ENCODE measurements around the gene IPCEF1. TPM values are rescaled to one million over a fixed set of nuclear protein-coding genes. Genes with fewer than 3 reads are reported as not detected.

Gene IPCEF1
- polyA plus RNA-seq, 1 donor (not counting 4 experiments of a cell fraction or from before 2014, with no cell fraction given) = 0.21 TPM

DNA sequence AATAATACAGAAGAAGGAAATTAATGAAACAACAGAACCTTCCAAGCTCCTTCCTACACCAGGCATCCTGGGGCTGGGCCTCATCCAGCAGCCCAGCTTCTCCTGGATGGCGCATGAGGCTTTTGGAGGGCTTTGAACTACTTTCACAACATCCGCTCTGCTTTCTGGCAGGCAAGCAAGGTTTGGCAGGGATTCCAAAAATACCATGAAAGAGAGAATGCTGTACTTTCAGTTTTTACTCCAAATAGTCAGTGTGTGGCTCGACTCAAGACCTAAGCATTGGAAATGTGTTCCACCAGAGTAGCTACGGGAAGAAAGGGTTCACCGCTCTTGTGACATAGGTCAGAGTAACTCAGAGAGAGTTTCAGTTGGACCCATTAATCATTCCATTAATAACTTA lies 192.2 kb downstream of the IPCEF1 start:
- FAIRE-seq (no peak), DNase-seq (ENCODE audit: low read depth, low spot score) (no peak)
- H3K4me2 ChIP-seq (ENCODE audit: control insufficient read depth, extremely low read depth, insufficient read depth, low read depth, low read length) = no peak overlapping the region
- H3K9me1 ChIP-seq (ENCODE audit: control insufficient read depth, extremely low read depth, insufficient read depth, low read length) = no peaks in the 10 kb centered on the region
- dilution Hi-C loops (cut with MboI; ENCODE audit: extremely low pct_ligation_motif_present, low sequenced_read_pairs) = loop anchor here (25.0 kb wide), 2 partner anchors 173 to 298 kb away; no protein-coding TSS in a partner anchor
- no peaks in the 10 kb centered on the region for H3K4me1 ChIP-seq (ENCODE audit: control insufficient read depth, extremely low read depth, insufficient read depth, low read length)
- TF ChIP-seq, protein P1, sequence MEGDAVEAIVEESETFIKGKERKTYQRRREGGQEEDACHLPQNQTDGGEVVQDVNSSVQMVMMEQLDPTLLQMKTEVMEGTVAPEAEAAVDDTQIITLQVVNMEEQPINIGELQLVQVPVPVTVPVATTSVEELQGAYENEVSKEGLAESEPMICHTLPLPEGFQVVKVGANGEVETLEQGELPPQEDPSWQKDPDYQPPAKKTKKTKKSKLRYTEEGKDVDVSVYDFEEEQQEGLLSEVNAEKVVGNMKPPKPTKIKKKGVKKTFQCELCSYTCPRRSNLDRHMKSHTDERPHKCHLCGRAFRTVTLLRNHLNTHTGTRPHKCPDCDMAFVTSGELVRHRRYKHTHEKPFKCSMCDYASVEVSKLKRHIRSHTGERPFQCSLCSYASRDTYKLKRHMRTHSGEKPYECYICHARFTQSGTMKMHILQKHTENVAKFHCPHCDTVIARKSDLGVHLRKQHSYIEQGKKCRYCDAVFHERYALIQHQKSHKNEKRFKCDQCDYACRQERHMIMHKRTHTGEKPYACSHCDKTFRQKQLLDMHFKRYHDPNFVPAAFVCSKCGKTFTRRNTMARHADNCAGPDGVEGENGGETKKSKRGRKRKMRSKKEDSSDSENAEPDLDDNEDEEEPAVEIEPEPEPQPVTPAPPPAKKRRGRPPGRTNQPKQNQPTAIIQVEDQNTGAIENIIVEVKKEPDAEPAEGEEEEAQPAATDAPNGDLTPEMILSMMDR (optimal IDR thresholded peaks at IDR 0.05 in 1 of 3, IDR thresholded peaks at IDR 0.05 in 1 of 3, conservative IDR thresholded peaks at IDR 0.05 in 1 of 3; ENCODE audit: extremely low read depth in 1 of 3, insufficient read depth in 2 of 3, low read length in 3 of 3) = no peak
- no peak for TF ChIP-seq EZH2 (IDR thresholded peaks at IDR 0.05; ENCODE audit: low read length)
- no peak overlapping the region for H3K27ac ChIP-seq (ENCODE audit: control insufficient read depth, insufficient read depth, low read length)
- no peak overlapping the region for H3K4me3 ChIP-seq (ENCODE audit: control insufficient read depth in 2 of 3, extremely low read depth in 1 of 3, insufficient read depth in 2 of 3, low read depth in 1 of 3, low read length in 3 of 3)
- no peaks in the 10 kb centered on the region for H4K20me1 ChIP-seq (ENCODE audit: control insufficient read depth, extremely low read depth, insufficient read depth, low read length)
- H3K9me3 ChIP-seq (ENCODE audit: control insufficient read depth, low read depth, low read length) = no peaks in the 10 kb centered on the region
- no peaks in the 10 kb centered on the region for H3K36me3 ChIP-seq (ENCODE audit: control insufficient read depth in 2 of 2, extremely low read depth in 1 of 2, insufficient read depth in 2 of 2, low read length in 2 of 2)
- H2AFZ ChIP-seq (ENCODE audit: control insufficient read depth, low read length) = no peak overlapping the region
- no peaks in the 10 kb centered on the region for H3K79me2 ChIP-seq (ENCODE audit: control insufficient read depth, insufficient read depth, low read length)
- H3K27me3 ChIP-seq (ENCODE audit: control insufficient read depth, extremely low read depth, insufficient read depth, low read length) = no peaks in the 10 kb centered on the region
- H3K9ac ChIP-seq (ENCODE audit: control insufficient read depth, extremely low read depth, insufficient read depth, low read length) = no peak overlapping the region

GRCh38 chr6:154161689-154162088 lies 194.9 kb downstream of the IPCEF1 start:
- no peak overlapping the region for H3K4me2 ChIP-seq (ENCODE audit: control insufficient read depth, extremely low read depth, insufficient read depth, low read depth, low read length)
- H3K4me3 ChIP-seq (ENCODE audit: control insufficient read depth in 2 of 3, extremely low read depth in 1 of 3, insufficient read depth in 2 of 3, low read depth in 1 of 3, low read length in 3 of 3) = no peak overlapping the region
- H3K9me1 ChIP-seq (ENCODE audit: control insufficient read depth, extremely low read depth, insufficient read depth, low read length) = no peaks in the 10 kb centered on the region
- no peaks in the 10 kb centered on the region for H3K9me3 ChIP-seq (ENCODE audit: control insufficient read depth, low read depth, low read length)
- H3K36me3 ChIP-seq (ENCODE audit: control insufficient read depth in 2 of 2, extremely low read depth in 1 of 2, insufficient read depth in 2 of 2, low read length in 2 of 2) = no peaks in the 10 kb centered on the region
- DNase-seq (ENCODE audit: low read depth, low spot score) = no peak
- no peaks in the 10 kb centered on the region for H3K4me1 ChIP-seq (ENCODE audit: control insufficient read depth, extremely low read depth, insufficient read depth, low read length)
- H2AFZ ChIP-seq (ENCODE audit: control insufficient read depth, low read length) = no peak overlapping the region
- dilution Hi-C loops (cut with MboI; ENCODE audit: extremely low pct_ligation_motif_present, low sequenced_read_pairs) = loop anchor here (25.0 kb wide), 2 partner anchors 176 to 301 kb away; no protein-coding TSS in a partner anchor
- H3K9ac ChIP-seq (ENCODE audit: control insufficient read depth, extremely low read depth, insufficient read depth, low read length) = no peak overlapping the region
- no peak for FAIRE-seq
- H3K79me2 ChIP-seq (ENCODE audit: control insufficient read depth, insufficient read depth, low read length) = no peaks in the 10 kb centered on the region
- no peak for TF ChIP-seq EZH2 (IDR thresholded peaks at IDR 0.05; ENCODE audit: low read length)
- TF ChIP-seq, protein P1 (optimal IDR thresholded peaks at IDR 0.05 in 1 of 3, IDR thresholded peaks at IDR 0.05 in 1 of 3, conservative IDR thresholded peaks at IDR 0.05 in 1 of 3; ENCODE audit: extremely low read depth in 1 of 3, insufficient read depth in 2 of 3, low read length in 3 of 3) = no peak
- H3K27me3 ChIP-seq (ENCODE audit: control insufficient read depth, extremely low read depth, insufficient read depth, low read length) = no peaks in the 10 kb centered on the region
- H3K27ac ChIP-seq (ENCODE audit: control insufficient read depth, insufficient read depth, low read length) = no peak overlapping the region
- H4K20me1 ChIP-seq (ENCODE audit: control insufficient read depth, extremely low read depth, insufficient read depth, low read length) = no peaks in the 10 kb centered on the region

Measured in keratinocyte (primary cell).